ENCODE measurements around the gene EFNA4.

The EFNA4 gene

GRCh38 chr1:155034318-155035208 is 29.0 kb upstream of the EFNA4 start:
- DNase-seq: no peak

- no peak for DNase-seq
These were observed 27.6 kb upstream of the EFNA4 start for GRCh38 chr1:155035936-155036335.

GRCh38 chr1:155037043-155037442 is 26.5 kb upstream of the EFNA4 start:
- peak; percentile 20 for DNase-seq

GRCh38 chr1:155037851-155038441 is 25.6 kb upstream of the EFNA4 start:
- DNase-seq: no peak

- peak; percentile 12 for DNase-seq
These were observed 24.8 kb upstream of the EFNA4 start for GRCh38 chr1:155038602-155039307.

GRCh38 chr1:155039308-155039669 is 24.3 kb upstream of the EFNA4 start:
- DNase-seq: no peak

GRCh38 chr1:155040358-155041093 is 23.0 kb upstream of the EFNA4 start:
- no peak for DNase-seq

- DNase-seq: no peak
These were observed 20.8 kb upstream of the EFNA4 start for GRCh38 chr1:155042789-155043188.

- DNase-seq: no peak
These were observed 20.2 kb upstream of the EFNA4 start for GRCh38 chr1:155043301-155043702.

- no peak for DNase-seq
These were observed 19.7 kb upstream of the EFNA4 start for GRCh38 chr1:155043793-155044192.

GRCh38 chr1:155044365-155044764 is 19.2 kb upstream of the EFNA4 start:
- DNase-seq: no peak

- peak; percentile 81 for DNase-seq
These were observed 18.5 kb upstream of the EFNA4 start for GRCh38 chr1:155044812-155045657.

- DNase-seq: no peak
These were observed 14.8 kb upstream of the EFNA4 start for GRCh38 chr1:155048449-155049334.

- peak; percentile 34 for DNase-seq
These were observed 13.6 kb upstream of the EFNA4 start for GRCh38 chr1:155049651-155050559.

- DNase-seq: peak; percentile 83
These were observed 12.8 kb upstream of the EFNA4 start, which contains the start of gene ADAM15 for GRCh38 chr1:155050560-155051341. Gene ADAM15, plus strand, starts transcription at chr1:155051316. Its CDS starts 71 bp downstream, at chr1:155051387.

- no peak for DNase-seq
These were observed 12.2 kb upstream of the EFNA4 start for GRCh38 chr1:155051342-155051776.

- peak; percentile 34 for DNase-seq
These were observed 11.7 kb upstream of the EFNA4 start for GRCh38 chr1:155051777-155052398.
